ENCODE data around the gene CLCA4. TPM values are rescaled to one million over a fixed set of nuclear protein-coding genes. Genes with fewer than 3 reads are reported as not detected.

The CLCA4 gene
- total RNA-seq, 4 donors from 2014 or later = 10.3 to 113 (median 14.1) TPM; not detected in 1

GRCh38 chr1:86618358-86618757, 71.5 kb downstream of the CLCA4 start:
- H3K4me3 ChIP-seq = no peak overlapping the region

DNA sequence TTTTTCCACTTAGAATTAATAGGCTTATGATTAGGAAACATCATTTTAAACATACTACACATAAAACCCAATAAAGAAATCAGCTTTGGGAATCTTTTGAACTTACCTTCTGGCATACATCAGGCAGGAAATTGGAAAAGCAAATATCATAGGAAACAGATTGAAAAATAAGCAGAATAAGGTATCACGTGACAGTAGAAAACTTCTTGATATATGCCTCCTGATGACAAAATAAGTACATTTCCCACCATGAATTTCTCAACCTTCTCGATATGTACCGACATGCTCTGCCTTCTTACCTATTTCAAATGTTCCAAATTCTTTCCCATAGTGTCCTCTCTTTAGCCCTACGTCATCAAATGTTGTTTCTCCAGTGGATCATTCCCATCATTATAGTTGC, 72.4 kb downstream of the CLCA4 start:
- TF ChIP-seq POLR2A (IDR thresholded peaks at IDR 0.05) = no peak
- TF ChIP-seq, protein P1, sequence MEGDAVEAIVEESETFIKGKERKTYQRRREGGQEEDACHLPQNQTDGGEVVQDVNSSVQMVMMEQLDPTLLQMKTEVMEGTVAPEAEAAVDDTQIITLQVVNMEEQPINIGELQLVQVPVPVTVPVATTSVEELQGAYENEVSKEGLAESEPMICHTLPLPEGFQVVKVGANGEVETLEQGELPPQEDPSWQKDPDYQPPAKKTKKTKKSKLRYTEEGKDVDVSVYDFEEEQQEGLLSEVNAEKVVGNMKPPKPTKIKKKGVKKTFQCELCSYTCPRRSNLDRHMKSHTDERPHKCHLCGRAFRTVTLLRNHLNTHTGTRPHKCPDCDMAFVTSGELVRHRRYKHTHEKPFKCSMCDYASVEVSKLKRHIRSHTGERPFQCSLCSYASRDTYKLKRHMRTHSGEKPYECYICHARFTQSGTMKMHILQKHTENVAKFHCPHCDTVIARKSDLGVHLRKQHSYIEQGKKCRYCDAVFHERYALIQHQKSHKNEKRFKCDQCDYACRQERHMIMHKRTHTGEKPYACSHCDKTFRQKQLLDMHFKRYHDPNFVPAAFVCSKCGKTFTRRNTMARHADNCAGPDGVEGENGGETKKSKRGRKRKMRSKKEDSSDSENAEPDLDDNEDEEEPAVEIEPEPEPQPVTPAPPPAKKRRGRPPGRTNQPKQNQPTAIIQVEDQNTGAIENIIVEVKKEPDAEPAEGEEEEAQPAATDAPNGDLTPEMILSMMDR (IDR thresholded peaks at IDR 0.05) = no peak
- Histone ChIP-seq H3K4me1 (peaks cover 0 to 13% (median 0%) of the 10 kb centered on the region in 4 donors), H3K27me3 (no peaks in the 10 kb centered on the region), H3K9me3 (peaks cover 0 to 3% (median 0%) of the 10 kb centered on the region in 4 donors), H3K36me3 (no peaks in the 10 kb centered on the region), H3K27ac (no peak overlapping the region), H3K4me3 (no peak overlapping the region)
- no peak for DNase-seq

More at GRCh38 chr1:86618358-86618757, 71.5 kb downstream of the CLCA4 start:
- Histone ChIP-seq H3K36me3 (no peaks in the 10 kb centered on the region), H3K9me3 (peaks cover 0 to 13% (median 0%) of the 10 kb centered on the region in 4 donors), H3K4me1 (peaks cover 0 to 13% (median 0%) of the 10 kb centered on the region in 4 donors), H3K27me3 (no peaks in the 10 kb centered on the region), H3K27ac (no peak overlapping the region)
- no peak for TF ChIP-seq POLR2A (IDR thresholded peaks at IDR 0.05)
- TF ChIP-seq, protein P1 (IDR thresholded peaks at IDR 0.05) = no peak
- no peak for DNase-seq

DNA sequence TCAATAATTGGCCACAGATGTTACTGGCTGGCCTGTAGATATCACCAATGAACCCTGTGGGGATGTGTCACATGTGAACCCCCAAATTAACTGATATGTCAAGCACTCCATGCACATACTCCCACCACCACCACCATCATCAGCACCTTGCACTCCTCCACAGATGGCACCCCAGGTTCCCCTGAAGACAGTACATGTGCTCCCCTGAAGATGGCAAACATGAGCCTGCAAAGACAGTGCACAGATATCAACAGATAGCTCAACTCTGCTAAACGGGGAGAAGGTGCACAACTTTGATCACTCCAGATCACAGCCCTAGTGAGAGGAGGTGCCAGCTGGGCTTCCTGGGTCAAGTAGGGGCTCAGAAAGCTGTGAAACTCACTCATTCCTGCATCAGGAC, 74.4 kb downstream of the CLCA4 start:
- TF ChIP-seq POLR2A (IDR thresholded peaks at IDR 0.05) = no peak
- TF ChIP-seq, protein P1 (IDR thresholded peaks at IDR 0.05) = no peak
- Histone ChIP-seq H3K27ac (no peak overlapping the region), H3K4me3 (no peak overlapping the region)

More for the DNA sequence above, 74.4 kb downstream of the CLCA4 start:
- Histone ChIP-seq H3K36me3 (no peaks in the 10 kb centered on the region), H3K9me3 (no peaks in the 10 kb centered on the region), H3K27me3 (no peaks in the 10 kb centered on the region), H3K4me1 (peaks cover 0 to 7% (median 0%) of the 10 kb centered on the region in 4 donors)
- no peak for DNase-seq

Other genes with a start within 250 kb of the CLCA4 start
- 100 to 1,000 TPM in 1 of 4 donors, 10 to 100 TPM in 3; 29.8 to 225 (median 46.5) TPM for gene ODF2L, start 150.8 kb upstream of the CLCA4 start, total RNA-seq
- 1 to 10 TPM in 2 of 4 donors, not detected in 2; 1.2 to 5.0 TPM for gene CLCA2, start 122.9 kb upstream of the CLCA4 start, total RNA-seq
- gene CLCA1, start 78.2 kb upstream of the CLCA4 start, total RNA-seq = 100 to 1,000 TPM in 3 of 4 donors, 10 to 100 TPM in 1; 87.5 to 841 (median 195) TPM
- 10 to 100 TPM; 42.2 to 62.7 (median 45.9) TPM for gene SH3GLB1, start 157.5 kb downstream of the CLCA4 start, total RNA-seq

All from Peyer's patch (tissue), 4 donors.